HepG2 (cell line): ENCODE data around the gene ZNF736. TPM values are rescaled to one million over a fixed set of nuclear protein-coding genes. Genes with fewer than 3 reads are reported as not detected.
"Not testable (repeated sequence)": the region's sequence is repeated elsewhere in the genome, so short reads cannot be mapped to it uniquely, and the experiment has no call there.

Source experiments
- ATAC-seq: fragments of 200-7000 bp; cut with Tn5 transposase; 3 replicates; pipeline ENCODE4 v1.9.1; 2020; ENCODE audit warnings: mild to moderate bottlenecking, moderate library complexity
- BruUV-seq: library from RNA; stranded (reverse); fragments of 400-500 nt; replicated peaks from 2 replicates; lab custom pipeline; 2021; lab: Mats Ljungman, UMichigan
- CTCF ChIA-PET: fragments of 300-600 bp; formaldehyde crosslinking; extraction: SDS; loops from one replicate; lab custom pipeline; 2021; ENCODE audit warnings: low total read pairs, inconsistent platforms, low intra/inter-chr PET ratio; lab: Yijun Ruan, JAX
- POLR2A ChIA-PET: fragments of 350-600 bp; sonication (Branson Sonifier 250); formaldehyde crosslinking; loops from one replicate; lab custom pipeline; 2020; ENCODE audit warnings: antibody characterized with exemption, inconsistent platforms; lab: Yijun Ruan, JAX
- DNase-seq: peaks from one replicate; pipeline ENCODE4 v3.0.0-alpha.2; 2015; ENCODE audit warnings: low spot score
- FAIRE-seq: peaks from 3 replicates; lab custom pipeline; 2011; peaks lifted over from hg19 to GRCh38; lab: Jason Lieb, UNC
- H2AFZ ChIP-seq: one replicate; pipeline ENCODE4 v1.6.1; 2011; ENCODE audit warnings: low read length, inconsistent platforms
- H3K27ac ChIP-seq: fragments of 300-600 bp; 3 replicates; pipeline ENCODE4 v1.8.0; 2011; ENCODE audit warnings: mixed run types, mild to moderate bottlenecking, mixed read lengths, low read length, inconsistent platforms; ENCODE audit not compliant: insufficient read depth; ENCODE audit errors: extremely low read length
- H3K27me3 ChIP-seq, 2 experiments: fragments of 200-600 bp in 1 of 2; 2 replicates in 1 of 2; 3 replicates in 1 of 2; pipeline versions ENCODE4 v1.6.0 to v1.8.0; 2011; ENCODE audit warnings: low read length in 2 of 2, mild to moderate bottlenecking in 2 of 2, moderate library complexity in 2 of 2, inconsistent platforms in 1 of 2; ENCODE audit not compliant: insufficient read depth in 2 of 2, control insufficient read depth in 1 of 2
- H3K36me3 ChIP-seq, 2 experiments: fragments of 200-600 bp in 1 of 2; replicated peaks in 1 of 2; 2 replicates in 1 of 2; 3 replicates in 1 of 2; pipeline versions ENCODE4 v1.5.1 to v1.8.0; 2011; ENCODE audit warnings: low read length in 2 of 2, inconsistent platforms in 1 of 2; ENCODE audit not compliant: insufficient read depth in 2 of 2, control insufficient read depth in 1 of 2
- H3K4me1 ChIP-seq: 2 replicates; pipeline ENCODE4 v1.5.1; 2012; ENCODE audit warnings: low read length, inconsistent platforms; ENCODE audit not compliant: insufficient read depth
- H3K4me2 ChIP-seq: 2 replicates; pipeline ENCODE4 v1.6.0; 2011; ENCODE audit warnings: low read depth, low read length, inconsistent platforms
- H3K4me3 ChIP-seq, 3 experiments: fragments of 200-600 bp in 1 of 3; sonication (generic), shearing (Covaris generic) in 1 of 3; replicated peaks in 1 of 3; 2 replicates each; pipeline ENCODE4 v1.5.1; 2011 to 2016; ENCODE audit warnings: low read length in 3 of 3, inconsistent platforms in 2 of 3, low read depth in 2 of 3, mild to moderate bottlenecking in 2 of 3, control low read depth in 1 of 3, mixed read lengths in 1 of 3; ENCODE audit not compliant: insufficient read depth in 1 of 3
- H3K79me2 ChIP-seq: one replicate; pipeline ENCODE4 v1.6.1; 2011; ENCODE audit warnings: low read length, inconsistent platforms; ENCODE audit not compliant: insufficient read depth
- H3K9ac ChIP-seq: 2 replicates; pipeline ENCODE4 v1.6.0; 2011; ENCODE audit warnings: mild to moderate bottlenecking, low read depth, low read length, inconsistent platforms; ENCODE audit not compliant: insufficient read depth
- H3K9me3 ChIP-seq: 2 replicates; pipeline ENCODE4 v1.5.1; 2012; ENCODE audit warnings: mild to moderate bottlenecking, low read length
- H4K20me1 ChIP-seq: 2 replicates; pipeline ENCODE4 v1.6.0; 2011; ENCODE audit warnings: inconsistent platforms, mild to moderate bottlenecking, low read length, moderate library complexity; ENCODE audit not compliant: insufficient read depth
- FLYWCH1 ChIP-seq: sonication (generic); formaldehyde crosslinking; IDR thresholded peaks from 2 replicates; pipeline ENCODE4 v1.8.1; 2023; ENCODE audit warnings: mild to moderate bottlenecking, missing genetic modification reagents
- FOXO4 ChIP-seq: sonication (generic); formaldehyde crosslinking; conservative IDR thresholded peaks from 2 replicates; pipeline ENCODE4 v1.8.1; 2023; ENCODE audit warnings: missing genetic modification reagents
- GABPA ChIP-seq, 2 experiments: IDR thresholded peaks; 2 replicates each; pipeline ENCODE4 v1.6.1; 2011 to 2016; ENCODE audit warnings: low read depth in 2 of 2, low read length in 1 of 2, missing biosample characterization in 1 of 2, missing genetic modification characterization in 1 of 2
- HMGA1 ChIP-seq: sonication (generic); formaldehyde crosslinking; conservative IDR thresholded peaks from 2 replicates; pipeline ENCODE4 v1.4.0; 2020; ENCODE audit warnings: missing genetic modification reagents
- KLF6 ChIP-seq: IDR thresholded peaks from 2 replicates; pipeline ENCODE4 v1.8.0; 2016; ENCODE audit warnings: missing biosample characterization, missing genetic modification reagents
- SMARCE1 ChIP-seq: fragments of 450-650 bp; IDR thresholded peaks from 2 replicates; pipeline ENCODE4 v1.6.1; 2017; ENCODE audit warnings: borderline replicate concordance
- STAG1 ChIP-seq: sonication (generic); formaldehyde crosslinking; IDR thresholded peaks from 2 replicates; pipeline ENCODE4 v1.4.0; 2020; ENCODE audit warnings: missing genetic modification reagents
- ZFAT ChIP-seq: sonication (generic); formaldehyde crosslinking; conservative IDR thresholded peaks from 2 replicates; pipeline ENCODE4 v1.8.1; 2023; ENCODE audit warnings: missing genetic modification reagents, inconsistent platforms
- ZNF431 ChIP-seq: sonication (generic); formaldehyde crosslinking; IDR thresholded peaks from 2 replicates; pipeline ENCODE4 v1.9.0; 2022; ENCODE audit warnings: missing genetic modification reagents, low read depth, mild to moderate bottlenecking, borderline replicate concordance
- WGBS: methylation state at CpG from one replicate; pipeline ENCODE4 v1.1.6; 2017; ENCODE audit warnings: low lambda C conversion rate; 5-methylcytosine and 5-hydroxymethylcytosine counted together
- in situ Hi-C: cut with HindIII; loops from 2 replicates; pipeline ENCODE4 v1.10.0; 2017; ENCODE audit warnings: low pct_unique_long_range_greater_than_20kb; ENCODE audit not compliant: extremely low pct_ligation_motif_present
- intact Hi-C: fragments of 100-400 bp; cut with micrococcal nuclease; formaldehyde crosslinking; loops from one replicate; pipeline ENCODE4 v1.10.0; 2022; ENCODE audit not compliant: unreplicated experiment
- polyA plus RNA-seq, 8 experiments: library from polyadenylated mRNA; depleted of rRNA in 3 of 8; stranded (reverse) in 7 of 8; unstranded in 1 of 8; fragments of >200 nt; fragmentation: Illumina TruSeq in 4 of 8; extraction: Trizol in 4 of 8; gene quantifications; 2 replicates each; pipeline versions ENCODE4 v1.2.1 to v1.2.3, GENCODE V29; 2011 to 2016; ENCODE audit warnings: low read depth in 4 of 8, missing spikeins in 1 of 8, mixed read lengths in 1 of 8; ENCODE audit not compliant: insufficient read depth in 1 of 8
- total RNA-seq, 5 experiments: library from RNA; depleted of rRNA; stranded (reverse); fragments of >200 nt; fragmentation: Illumina TruSeq; extraction: Trizol; gene quantifications; 2 replicates each; pipeline ENCODE4 v1.2.3, GENCODE V29; 2016; ENCODE audit warnings: low read depth in 1 of 5

The ZNF736 gene
- total and polyA plus RNA-seq, 2 of the 13 experiments (the other 11 are each of a cell fraction or from before 2014, with no cell fraction given): not detected

GRCh38 chr7:64316031-64316742 is 2.4 kb downstream of the ZNF736 start:
- H3K4me3 ChIP-seq, H3K4me2 ChIP-seq, H3K27me3 ChIP-seq, ATAC-seq, H4K20me1 ChIP-seq, H3K36me3 ChIP-seq, in situ Hi-C loops, DNase-seq, H3K27ac ChIP-seq, POLR2A ChIA-PET, intact Hi-C loops, FAIRE-seq, H3K4me1 ChIP-seq, BruUV-seq, H3K79me2 ChIP-seq, CTCF ChIA-PET, H2AFZ ChIP-seq, H3K9ac ChIP-seq: not testable (repeated sequence)
- peaks cover 75% of the 10 kb centered on the region for H3K9me3 ChIP-seq
- WGBS: 0% methylated on average over 1 of the region's 1 CpG

DNA sequence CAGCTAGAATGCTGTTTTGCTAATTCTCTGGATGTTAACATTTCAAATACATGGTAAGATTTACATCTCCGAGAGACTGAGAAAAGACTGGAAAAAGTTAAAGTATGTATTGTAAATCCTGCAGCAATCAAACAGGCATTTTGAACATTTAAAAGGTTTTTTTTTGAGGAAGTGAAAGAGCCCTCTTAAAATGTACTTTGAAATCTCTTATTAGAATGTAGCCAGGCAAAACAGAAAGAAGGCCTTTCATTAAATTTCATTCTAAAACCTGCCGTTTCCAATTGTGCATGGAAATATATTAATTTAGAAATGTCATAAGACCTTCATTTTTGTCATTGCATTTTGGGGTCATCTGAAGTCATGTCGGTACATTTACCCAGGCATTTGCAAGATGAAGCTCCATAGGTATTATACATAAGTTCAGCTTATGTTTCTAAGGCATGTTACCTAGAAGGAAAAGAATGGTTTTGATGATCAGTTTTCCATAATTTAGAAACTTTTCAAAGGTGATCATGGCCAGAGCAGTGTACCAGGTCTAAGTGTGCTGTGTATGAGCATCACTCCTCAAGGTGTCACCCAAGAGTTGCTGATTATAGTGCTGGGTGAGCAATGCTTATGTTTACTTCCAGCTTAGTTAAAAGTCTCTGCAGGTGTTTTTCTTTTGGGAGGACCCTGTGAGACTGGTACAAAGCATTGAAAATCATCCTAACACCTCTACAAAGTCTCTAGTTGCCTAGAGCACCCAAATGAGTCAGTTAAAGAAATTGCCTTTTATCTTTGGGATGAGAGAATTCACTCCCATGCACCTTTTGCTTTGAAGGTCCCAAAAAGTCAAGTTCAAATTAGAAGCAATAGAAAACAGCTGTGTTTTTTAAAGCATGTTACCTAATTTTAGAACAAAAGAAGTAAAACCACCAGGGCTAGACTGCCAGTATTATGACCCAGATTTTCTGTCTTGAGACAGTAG is 7.1 kb downstream of the ZNF736 start:
- Histone ChIP-seq H3K27me3 (no peaks in the 10 kb centered on the region), H3K27ac (no peak overlapping the region), H3K9me3 (peaks cover 56% of the 10 kb centered on the region), H3K9ac (no peak overlapping the region), H2AFZ (no peak overlapping the region), H4K20me1 (no peaks in the 10 kb centered on the region), H3K4me2 (no peak overlapping the region), H3K4me3 (no peak overlapping the region), H3K36me3 (no peaks in the 10 kb centered on the region), H3K79me2 (no peaks in the 10 kb centered on the region), H3K4me1 (no peaks in the 10 kb centered on the region)
- in situ Hi-C loops: no loop called here
- BruUV-seq: no TSS peak
- no peak for FAIRE-seq
- POLR2A ChIA-PET: no interaction called here
- no peak for ATAC-seq
- intact Hi-C loops: no loop called here
- WGBS: 16% methylated on average over 3 of the region's 3 CpGs
- CTCF ChIA-PET: no interaction called here
- TF ChIP-seq ZNF431 (CRISPR knock-in tag) (no peak), ZFAT (no peak), GABPA (IDR thresholded peaks at IDR 0.05; ENCODE audit: low read depth, low read length) (no peak), GABPA (CRISPR knock-in tag; IDR thresholded peaks at IDR 0.05; ENCODE audit: low read depth) (no peak), HMGA1 (CRISPR knock-in tag) (no peak), FLYWCH1 (CRISPR knock-in tag) (no peak), KLF6 (CRISPR knock-in tag) (no peak), FOXO4 (CRISPR knock-in tag) (no peak), STAG1 (CRISPR knock-in tag) (peak; percentile 28; the same call in 1 of the 2 replicates), SMARCE1 (no peak)
- no peak for DNase-seq

GRCh38 chr7:64324166-64324565 is 10.4 kb downstream of the ZNF736 start:
- H3K27me3 ChIP-seq, ATAC-seq, H3K4me1 ChIP-seq, H3K4me2 ChIP-seq, H3K36me3 ChIP-seq, BruUV-seq, CTCF ChIA-PET, DNase-seq, POLR2A ChIA-PET, FAIRE-seq, H4K20me1 ChIP-seq, H3K9ac ChIP-seq, intact Hi-C loops, H3K79me2 ChIP-seq, in situ Hi-C loops, H3K27ac ChIP-seq, H2AFZ ChIP-seq, H3K4me3 ChIP-seq: not testable (repeated sequence)
- peaks cover 56% of the 10 kb centered on the region for H3K9me3 ChIP-seq
- 22% methylated on average over 3 of the region's 3 CpGs for WGBS
